Astrocyte (in vitro differentiated cells and primary cell): ENCODE measurements around the gene SATB1. TPM values are rescaled to one million over a fixed set of nuclear protein-coding genes. Genes with fewer than 3 reads are reported as not detected.

Experiments used
- DNase-seq: peaks from one replicate; pipeline ENCODE4 v3.0.0-alpha.2; 2010; ENCODE audit warnings: low read depth
- FAIRE-seq: peaks from 2 replicates; lab custom pipeline; 2011; peaks lifted over from hg19 to GRCh38; lab: Jason Lieb, UNC
- H2AFZ ChIP-seq: 2 replicates; pipeline ENCODE4 v1.6.0; 2012; ENCODE audit warnings: low read depth, low read length, inconsistent platforms
- H3K27ac ChIP-seq: 2 replicates; pipeline ENCODE4 v1.5.1; 2011; ENCODE audit warnings: low read depth, low read length, inconsistent platforms
- H3K27me3 ChIP-seq: 2 replicates; pipeline ENCODE4 v1.6.0; 2011; ENCODE audit warnings: low read length, inconsistent platforms; ENCODE audit not compliant: insufficient read depth
- H3K36me3 ChIP-seq: 2 replicates; pipeline ENCODE4 v1.5.1; 2011; ENCODE audit warnings: low read length, inconsistent platforms; ENCODE audit not compliant: insufficient read depth
- H3K4me1 ChIP-seq: 2 replicates; pipeline ENCODE4 v1.5.1; 2011; ENCODE audit warnings: low read length, inconsistent platforms; ENCODE audit not compliant: insufficient read depth
- H3K4me2 ChIP-seq: 2 replicates; pipeline ENCODE4 v1.6.0; 2012; ENCODE audit warnings: low read length, inconsistent platforms
- H3K4me3 ChIP-seq: 2 replicates; pipeline ENCODE4 v1.5.1; 2011; ENCODE audit warnings: low read depth, mild to moderate bottlenecking, low read length, inconsistent platforms; ENCODE audit not compliant: insufficient read depth
- H3K79me2 ChIP-seq: 2 replicates; pipeline ENCODE4 v1.6.0; 2012; ENCODE audit warnings: mild to moderate bottlenecking, low read length, inconsistent platforms; ENCODE audit not compliant: insufficient read depth
- H3K9ac ChIP-seq: 2 replicates; pipeline ENCODE4 v1.6.0; 2012; ENCODE audit warnings: mild to moderate bottlenecking, low read length, inconsistent platforms
- H3K9me3 ChIP-seq: 2 replicates; pipeline ENCODE4 v1.5.1; 2012; ENCODE audit warnings: low read depth, mild to moderate bottlenecking, low read length, inconsistent platforms; ENCODE audit not compliant: insufficient read depth
- H4K20me1 ChIP-seq: 2 replicates; pipeline ENCODE4 v1.6.0; 2012; ENCODE audit warnings: low read length, inconsistent platforms; ENCODE audit not compliant: insufficient read depth
- H3K27ac Mint-ChIP-seq: one replicate; pipeline ENCODE4 v1.8.0; 2021; ENCODE audit warnings: mild to moderate bottlenecking, mixed read lengths; ENCODE audit not compliant: unreplicated experiment
- H3K27me3 Mint-ChIP-seq: one replicate; pipeline ENCODE4 v1.8.0; 2021; ENCODE audit warnings: low read depth, mixed read lengths; ENCODE audit not compliant: unreplicated experiment
- H3K36me3 Mint-ChIP-seq: one replicate; pipeline ENCODE4 v1.8.0; 2021; ENCODE audit warnings: low read depth, mixed read lengths; ENCODE audit not compliant: unreplicated experiment
- H3K4me1 Mint-ChIP-seq: one replicate; pipeline ENCODE4 v1.8.0; 2021; ENCODE audit warnings: low read depth, mixed read lengths; ENCODE audit not compliant: unreplicated experiment
- H3K4me3 Mint-ChIP-seq: one replicate; pipeline ENCODE4 v1.8.0; 2021; ENCODE audit warnings: mild to moderate bottlenecking, moderate library complexity, mixed read lengths; ENCODE audit not compliant: unreplicated experiment
- H3K9me3 Mint-ChIP-seq: one replicate; pipeline ENCODE4 v1.8.0; 2021; ENCODE audit warnings: mild to moderate bottlenecking, mixed read lengths; ENCODE audit not compliant: unreplicated experiment
- EZH2 ChIP-seq: IDR thresholded peaks from 2 replicates; pipeline ENCODE4 v1.6.1; 2012; ENCODE audit warnings: mild to moderate bottlenecking, low read length, inconsistent platforms; ENCODE audit not compliant: insufficient read depth
- total RNA-seq: library from RNA; stranded (reverse); gene quantifications from 2 replicates; pipeline ENCODE4 v1.2.1, GENCODE V29; 2021
- TF ChIP-seq, protein P1 (sequence below): IDR thresholded peaks from 2 replicates; pipeline ENCODE4 v1.5.1; 2011; ENCODE audit warnings: low read depth, mild to moderate bottlenecking, inconsistent platforms, low read length, moderate library complexity; ENCODE audit not compliant: insufficient read depth

The SATB1 gene
- total RNA-seq, 1 donor from 2014 or later: 18.0 TPM

DNA sequence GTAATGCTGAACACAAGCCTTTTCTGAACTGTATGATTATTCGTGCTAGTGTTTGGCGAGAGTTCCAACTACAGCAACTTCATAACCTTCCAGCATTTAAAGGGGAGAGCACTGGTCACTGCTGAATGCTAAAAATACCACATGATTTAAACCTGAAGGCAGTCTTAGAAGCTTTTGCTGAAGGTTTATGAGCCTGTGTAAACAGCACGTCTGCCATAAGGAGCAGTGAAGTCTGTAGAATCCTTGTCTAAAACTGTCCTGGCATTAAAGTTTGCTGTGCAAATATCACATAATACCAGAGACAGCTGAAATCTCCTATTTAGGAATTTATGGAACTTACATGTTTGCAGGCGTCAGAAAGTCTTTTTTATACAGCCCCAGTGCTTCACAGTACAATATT, 5.9 kb downstream of the SATB1 start:
- Histone ChIP-seq H3K27ac (no peak overlapping the region), H3K9me3 (no peaks in the 10 kb centered on the region), H2AFZ (no peak overlapping the region), H3K9ac (no peak overlapping the region), H3K4me3 (no peak overlapping the region), H3K4me2 (no peak overlapping the region), H3K79me2 (no peaks in the 10 kb centered on the region), H3K36me3 (no peaks in the 10 kb centered on the region), H4K20me1 (no peaks in the 10 kb centered on the region), H3K4me1 (peaks cover 3% of the 10 kb centered on the region), H3K27me3 (no peaks in the 10 kb centered on the region)
- DNase-seq (no peak), FAIRE-seq (no peak)
- Mint-ChIP-seq H3K4me1 (peaks cover 25% of the 10 kb centered on the region), H3K27me3 (no peaks in the 10 kb centered on the region), H3K9me3 (no peaks in the 10 kb centered on the region), H3K27ac (no peak overlapping the region), H3K4me3 (no peak overlapping the region), H3K36me3 (no peaks in the 10 kb centered on the region)
- TF ChIP-seq, protein P1, sequence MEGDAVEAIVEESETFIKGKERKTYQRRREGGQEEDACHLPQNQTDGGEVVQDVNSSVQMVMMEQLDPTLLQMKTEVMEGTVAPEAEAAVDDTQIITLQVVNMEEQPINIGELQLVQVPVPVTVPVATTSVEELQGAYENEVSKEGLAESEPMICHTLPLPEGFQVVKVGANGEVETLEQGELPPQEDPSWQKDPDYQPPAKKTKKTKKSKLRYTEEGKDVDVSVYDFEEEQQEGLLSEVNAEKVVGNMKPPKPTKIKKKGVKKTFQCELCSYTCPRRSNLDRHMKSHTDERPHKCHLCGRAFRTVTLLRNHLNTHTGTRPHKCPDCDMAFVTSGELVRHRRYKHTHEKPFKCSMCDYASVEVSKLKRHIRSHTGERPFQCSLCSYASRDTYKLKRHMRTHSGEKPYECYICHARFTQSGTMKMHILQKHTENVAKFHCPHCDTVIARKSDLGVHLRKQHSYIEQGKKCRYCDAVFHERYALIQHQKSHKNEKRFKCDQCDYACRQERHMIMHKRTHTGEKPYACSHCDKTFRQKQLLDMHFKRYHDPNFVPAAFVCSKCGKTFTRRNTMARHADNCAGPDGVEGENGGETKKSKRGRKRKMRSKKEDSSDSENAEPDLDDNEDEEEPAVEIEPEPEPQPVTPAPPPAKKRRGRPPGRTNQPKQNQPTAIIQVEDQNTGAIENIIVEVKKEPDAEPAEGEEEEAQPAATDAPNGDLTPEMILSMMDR: no peak
- no peak for TF ChIP-seq EZH2

DNA sequence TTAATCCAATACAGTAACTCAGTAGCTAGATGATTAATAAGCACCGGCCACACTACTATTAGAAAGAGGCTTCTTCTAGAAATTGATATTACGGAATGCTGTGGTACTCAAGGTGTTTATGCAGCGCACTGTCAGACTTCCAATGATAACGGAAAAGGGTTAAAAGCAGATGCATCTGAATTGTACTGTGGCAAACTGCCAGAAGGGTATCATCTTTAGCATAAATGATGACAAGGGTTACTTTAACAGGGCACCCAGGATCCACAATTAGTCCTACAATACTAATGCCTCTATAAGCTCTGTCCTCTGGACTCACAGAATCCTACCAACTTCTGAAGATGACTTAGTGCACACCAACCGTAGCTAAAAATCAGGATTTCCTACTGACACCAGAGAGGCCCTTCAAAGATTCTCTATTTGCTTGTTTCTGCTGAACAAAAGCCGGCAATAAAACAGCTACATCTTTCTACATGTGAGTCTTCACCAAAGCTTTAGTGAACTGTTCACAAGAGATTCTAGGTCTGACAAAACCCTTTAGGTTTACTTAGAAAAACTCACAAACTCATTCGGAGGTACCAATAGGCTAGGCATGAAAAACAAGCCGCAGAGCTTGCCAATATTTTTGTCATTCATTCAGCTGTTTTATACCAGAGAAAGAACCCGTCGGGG, 7.1 kb downstream of the SATB1 start:
- Mint-ChIP-seq H3K9me3 (no peaks in the 10 kb centered on the region), H3K36me3 (no peaks in the 10 kb centered on the region)

More for the DNA sequence above, 7.1 kb downstream of the SATB1 start:
- H3K4me3 ChIP-seq: no peak overlapping the region
- H3K27ac ChIP-seq: no peak overlapping the region
- DNase-seq (no peak), FAIRE-seq (no peak)
- TF ChIP-seq EZH2: no peak
- TF ChIP-seq, protein P1: no peak
- H4K20me1 ChIP-seq: no peaks in the 10 kb centered on the region
- Mint-ChIP-seq H3K4me3 (no peak overlapping the region), H3K4me1 (peaks cover 22% of the 10 kb centered on the region), H3K27ac (no peak overlapping the region), H3K27me3 (no peaks in the 10 kb centered on the region)
- H3K4me1 ChIP-seq: peaks cover 3% of the 10 kb centered on the region
- no peaks in the 10 kb centered on the region for H3K79me2 ChIP-seq
- no peaks in the 10 kb centered on the region for H3K9me3 ChIP-seq
- no peak overlapping the region for H2AFZ ChIP-seq
- H3K36me3 ChIP-seq: no peaks in the 10 kb centered on the region
- no peak overlapping the region for H3K9ac ChIP-seq
- H3K27me3 ChIP-seq: no peaks in the 10 kb centered on the region
- H3K4me2 ChIP-seq: no peak overlapping the region
